AG09309 (cell line): ENCODE data around the gene PLEKHO2.

Source experiments
- DNase-seq: peaks from one replicate; pipeline ENCODE4 v3.0.0-alpha.2; 2010; ENCODE audit warnings: low read depth
- H3K4me3 ChIP-seq: 2 replicates; pipeline ENCODE4 v1.5.1; 2011; ENCODE audit warnings: mild to moderate bottlenecking, low read depth, low read length, moderate library complexity; ENCODE audit not compliant: control insufficient read depth
- TF ChIP-seq, protein P1 (sequence below): IDR thresholded peaks from 2 replicates; pipeline ENCODE4 v1.5.1; 2011; ENCODE audit warnings: mild to moderate bottlenecking, low read depth, low read length, inconsistent platforms; ENCODE audit not compliant: insufficient read depth, control insufficient read depth; ENCODE audit errors: missing control alignments

The PLEKHO2 gene

DNA sequence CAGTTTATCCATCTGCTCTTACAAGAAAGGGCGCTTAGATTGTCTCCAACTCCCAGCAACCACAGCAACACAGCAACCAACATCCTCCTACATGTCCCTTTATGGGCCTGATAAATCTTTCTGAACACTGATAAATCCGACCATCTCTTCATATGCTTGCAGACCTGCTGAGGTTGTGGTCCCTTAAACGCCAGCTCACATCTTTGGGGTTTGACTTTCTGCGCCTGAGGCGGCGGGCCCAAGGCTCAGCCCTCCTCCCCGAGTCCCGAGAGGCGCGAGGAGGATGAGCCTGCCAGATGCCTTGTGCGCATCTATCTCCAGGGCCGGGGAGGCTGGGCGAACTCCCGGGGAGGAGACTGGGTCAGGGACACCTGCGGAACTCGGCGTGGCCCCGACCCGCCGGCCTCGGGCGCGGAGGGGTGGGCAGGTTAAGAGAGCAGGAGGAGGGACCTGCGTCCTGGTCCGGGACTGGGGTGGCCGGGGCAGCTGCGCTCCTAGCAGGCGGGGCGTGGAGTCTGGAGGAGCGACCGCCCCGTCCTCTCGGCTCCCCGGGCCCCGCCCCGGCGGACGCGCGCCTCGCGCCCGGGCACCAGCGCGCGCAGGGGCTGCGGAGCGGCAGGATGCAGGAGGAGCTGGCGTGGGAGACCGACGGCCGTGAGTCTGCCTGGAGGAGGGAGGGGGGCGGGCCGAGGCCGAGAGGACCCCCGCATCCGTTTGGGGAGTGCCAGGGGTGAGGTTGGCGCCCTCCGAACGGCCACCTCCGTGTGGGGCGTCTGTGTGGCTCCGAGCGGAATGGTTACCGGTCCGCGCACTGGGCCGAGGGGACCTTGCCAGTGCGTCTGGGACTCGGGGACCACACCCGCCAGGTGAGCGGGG is 69.8 kb downstream of the PLEKHO2 start, which contains the start of gene ANKDD1A:
TSS of gene ANKDD1A (plus strand) at position 592 of the 876 bp plus-strand sequence. CDS start at position 621, 29 bp downstream.
- no peak for DNase-seq
- TF ChIP-seq, protein P1, sequence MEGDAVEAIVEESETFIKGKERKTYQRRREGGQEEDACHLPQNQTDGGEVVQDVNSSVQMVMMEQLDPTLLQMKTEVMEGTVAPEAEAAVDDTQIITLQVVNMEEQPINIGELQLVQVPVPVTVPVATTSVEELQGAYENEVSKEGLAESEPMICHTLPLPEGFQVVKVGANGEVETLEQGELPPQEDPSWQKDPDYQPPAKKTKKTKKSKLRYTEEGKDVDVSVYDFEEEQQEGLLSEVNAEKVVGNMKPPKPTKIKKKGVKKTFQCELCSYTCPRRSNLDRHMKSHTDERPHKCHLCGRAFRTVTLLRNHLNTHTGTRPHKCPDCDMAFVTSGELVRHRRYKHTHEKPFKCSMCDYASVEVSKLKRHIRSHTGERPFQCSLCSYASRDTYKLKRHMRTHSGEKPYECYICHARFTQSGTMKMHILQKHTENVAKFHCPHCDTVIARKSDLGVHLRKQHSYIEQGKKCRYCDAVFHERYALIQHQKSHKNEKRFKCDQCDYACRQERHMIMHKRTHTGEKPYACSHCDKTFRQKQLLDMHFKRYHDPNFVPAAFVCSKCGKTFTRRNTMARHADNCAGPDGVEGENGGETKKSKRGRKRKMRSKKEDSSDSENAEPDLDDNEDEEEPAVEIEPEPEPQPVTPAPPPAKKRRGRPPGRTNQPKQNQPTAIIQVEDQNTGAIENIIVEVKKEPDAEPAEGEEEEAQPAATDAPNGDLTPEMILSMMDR, result no peak
- peak within 1 kb of the TSS; percentile 78 for H3K4me3 ChIP-seq

DNA sequence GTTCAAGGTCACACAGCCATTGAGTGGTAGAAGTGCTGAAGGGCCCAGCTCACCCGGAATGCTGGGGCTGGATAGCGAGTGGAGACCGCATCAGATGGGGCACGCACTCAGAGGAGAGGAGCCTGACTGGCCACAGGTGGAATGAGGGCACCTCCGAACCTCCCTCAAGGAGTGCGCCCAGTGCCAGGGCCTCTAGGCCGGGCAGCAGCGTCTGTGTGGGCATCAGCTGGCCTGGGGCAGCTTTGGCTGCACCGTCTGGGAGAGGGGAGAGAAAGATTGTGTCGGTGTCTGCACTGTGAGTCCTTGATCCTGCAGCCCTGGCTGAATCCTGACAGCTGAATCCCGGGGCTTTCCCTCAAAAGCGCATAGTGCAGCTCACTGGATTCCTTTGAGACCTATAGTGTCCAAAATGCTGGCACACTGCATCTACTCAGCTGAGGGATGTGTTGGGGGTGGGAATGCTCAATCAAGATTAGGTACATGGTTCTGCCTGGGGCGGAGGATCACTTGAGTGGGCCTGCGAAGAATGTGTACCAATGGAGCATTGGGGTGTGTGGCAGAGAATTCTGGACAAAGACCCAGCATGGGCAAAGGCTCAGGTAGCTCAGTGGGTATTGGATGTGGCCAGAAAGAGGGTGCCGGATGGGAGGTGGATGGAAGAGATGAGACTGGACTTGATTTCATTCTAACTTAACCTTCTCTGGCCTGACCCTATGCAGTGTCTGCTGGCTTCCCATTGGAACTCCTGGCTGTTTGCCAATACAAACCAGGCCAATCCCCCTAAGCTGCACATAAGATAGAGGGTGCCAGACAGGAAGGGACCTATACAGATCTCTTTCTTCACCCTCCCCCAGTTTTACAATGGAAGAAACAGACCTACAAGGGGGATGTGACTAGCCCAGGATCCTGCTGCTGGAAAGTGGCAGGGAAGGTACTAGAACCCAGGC is 70.9 kb downstream of the PLEKHO2 start:
- TF ChIP-seq, protein P1, result no peak
- H3K4me3 ChIP-seq, result no peak overlapping the region

DNA sequence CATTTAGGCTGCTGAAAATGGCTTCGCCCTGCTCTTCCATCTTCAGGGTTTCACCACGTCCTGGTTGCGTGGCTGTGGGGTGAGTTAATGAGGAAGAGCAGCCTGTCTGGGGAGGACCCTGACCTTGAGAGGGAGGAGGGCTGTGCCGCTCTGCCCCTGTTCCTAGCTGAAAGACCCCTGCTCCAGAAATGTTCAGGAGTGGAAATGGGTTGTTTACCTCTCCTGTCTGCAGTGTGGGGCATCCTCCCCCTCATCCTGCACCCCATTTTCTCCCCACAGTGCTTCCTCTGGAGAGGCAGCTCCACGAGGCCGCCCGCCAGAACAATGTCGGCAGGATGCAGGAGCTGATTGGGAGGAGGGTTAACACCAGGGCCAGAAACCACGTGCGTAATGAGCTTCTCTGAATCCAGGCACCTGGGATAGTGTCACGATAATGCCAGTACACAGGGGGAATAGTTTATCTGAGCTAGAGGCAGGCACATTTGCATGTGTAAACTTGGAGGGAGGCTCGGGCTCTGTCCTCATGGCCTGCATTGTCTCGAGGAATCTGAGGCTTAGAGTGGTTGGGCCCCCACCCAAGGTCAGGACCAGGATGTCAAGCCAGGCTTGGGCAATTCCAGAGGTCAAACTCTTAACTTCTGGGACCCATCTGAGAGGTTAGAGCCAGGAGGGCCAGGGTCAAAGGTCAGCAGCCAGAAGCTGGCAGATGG is 74.0 kb downstream of the PLEKHO2 start:
- TF ChIP-seq, protein P1, result no peak
- H3K4me3 ChIP-seq, result no peak overlapping the region
- no peak for DNase-seq

More for the DNA sequence above, 70.9 kb downstream of the PLEKHO2 start:
- no peak for DNase-seq

DNA sequence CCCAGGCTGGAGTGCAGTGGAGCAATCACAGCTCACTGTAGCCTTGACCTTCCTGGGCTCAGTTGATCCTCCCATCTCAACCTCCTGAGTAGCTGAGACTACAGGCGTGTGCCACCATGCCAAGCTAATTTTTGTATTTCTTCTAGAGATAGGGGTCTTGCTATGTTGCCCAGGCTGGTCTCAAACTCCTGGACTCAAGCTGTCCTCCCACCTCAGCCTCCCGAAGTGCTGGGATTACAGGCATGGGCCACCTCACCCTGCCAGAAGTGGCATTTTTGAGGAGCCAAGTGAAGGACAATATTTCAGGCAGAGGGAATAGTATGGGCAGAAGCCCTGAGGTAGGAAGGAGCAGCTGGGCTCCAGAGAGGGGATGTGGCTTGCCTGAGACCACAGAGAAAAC is 74.7 kb downstream of the PLEKHO2 start:
- DNase-seq, result no peak
- TF ChIP-seq, protein P1, result no peak
- no peak overlapping the region for H3K4me3 ChIP-seq

DNA sequence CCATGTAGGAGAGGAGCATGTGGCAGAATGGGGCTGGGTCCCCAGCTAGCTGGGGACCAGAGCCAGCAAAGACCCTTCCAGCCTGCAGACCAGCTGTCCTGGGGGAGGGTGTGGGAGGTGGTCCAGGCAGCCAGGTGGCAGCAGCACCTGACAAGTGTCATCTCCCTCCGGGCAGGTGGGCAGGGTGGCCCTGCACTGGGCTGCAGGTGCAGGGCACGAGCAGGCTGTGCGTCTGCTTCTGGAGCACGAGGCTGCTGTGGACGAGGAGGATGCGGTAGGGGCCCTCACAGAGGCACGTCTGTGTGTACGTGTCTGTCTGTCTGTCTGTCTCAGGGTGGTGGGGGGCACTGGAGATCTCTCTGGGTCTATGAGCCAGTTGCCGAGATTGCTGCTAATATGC is 75.5 kb downstream of the PLEKHO2 start:
- TF ChIP-seq, protein P1, result no peak
- no peak for DNase-seq
- no peak overlapping the region for H3K4me3 ChIP-seq
